H1 (cell line): ENCODE results near the gene PATJ. TPM values are rescaled to one million over a fixed set of nuclear protein-coding genes. Genes with fewer than 3 reads are reported as not detected.

Experiments used
- CTCF ChIA-PET: fragments of 300-600 bp; sonication (Branson Sonifier 250); formaldehyde crosslinking; loops from one replicate; lab custom pipeline; 2021; ENCODE audit not compliant: partially characterized antibody; lab: Charles Lee
- POLR2A ChIA-PET: fragments of 300-600 bp; sonication (Branson Sonifier 250); formaldehyde crosslinking; loops from one replicate; lab custom pipeline; 2021; ENCODE audit warnings: inconsistent platforms; ENCODE audit not compliant: partially characterized antibody; lab: Charles Lee
- DNase-seq, 2 experiments: peaks; one replicate each; pipeline versions ENCODE4 v3.0.0 to v3.0.0-alpha.2; 2010 to 2022; ENCODE audit warnings: low spot score in 2 of 2, low read depth in 1 of 2, mixed read lengths in 1 of 2
- FAIRE-seq: peaks from 2 replicates; lab custom pipeline; 2011; peaks lifted over from hg19 to GRCh38; lab: Jason Lieb, UNC
- H2AFZ ChIP-seq: 2 replicates; pipeline ENCODE4 v1.8.1; 2012; ENCODE audit warnings: low read length, inconsistent platforms
- H2AK5ac ChIP-seq: 2 replicates; pipeline ENCODE4 v1.6.1; 2013; ENCODE audit warnings: low read depth, low read length
- H2BK120ac ChIP-seq: replicated peaks from 2 replicates; pipeline ENCODE3; 2013; ENCODE audit warnings: low read depth, low read length, inconsistent platforms
- H2BK12ac ChIP-seq: 2 replicates; pipeline ENCODE4 v1.6.1; 2013; ENCODE audit warnings: low read depth, low read length
- H2BK15ac ChIP-seq: 2 replicates; pipeline ENCODE4 v1.6.1; 2013; ENCODE audit warnings: low read length
- H2BK20ac ChIP-seq: 2 replicates; pipeline ENCODE4 v1.6.1; 2013; ENCODE audit warnings: low read length
- H2BK5ac ChIP-seq: 2 replicates; pipeline ENCODE4 v1.6.1; 2013; ENCODE audit warnings: low read depth, low read length
- H3K14ac ChIP-seq: 2 replicates; pipeline ENCODE4 v1.6.1; 2013; ENCODE audit warnings: inconsistent platforms; ENCODE audit not compliant: insufficient read length
- H3K18ac ChIP-seq: 2 replicates; pipeline ENCODE4 v1.6.1; 2013; ENCODE audit warnings: low read length; ENCODE audit errors: extremely low read depth
- H3K23ac ChIP-seq: 2 replicates; pipeline ENCODE4 v1.6.1; 2013; ENCODE audit warnings: inconsistent platforms; ENCODE audit not compliant: insufficient read length
- H3K23me2 ChIP-seq: 2 replicates; pipeline ENCODE4 v1.6.1; 2013; ENCODE audit warnings: low read depth, low read length
- H3K27ac ChIP-seq: 2 replicates; pipeline ENCODE4 v1.6.1; 2011; ENCODE audit warnings: low read depth, low read length, inconsistent platforms
- H3K27me3 ChIP-seq, 4 experiments: replicated peaks in 1 of 4; 1 replicate in 1 of 4; 2 replicates in 3 of 4; pipeline versions ENCODE4 v1.6.1 to v1.8.1; 2011 to 2013; ENCODE audit warnings: low read length in 3 of 4, mild to moderate bottlenecking in 3 of 4, inconsistent platforms in 2 of 4, mixed read lengths in 2 of 4, moderate library complexity in 1 of 4; ENCODE audit not compliant: control insufficient read depth in 3 of 4, insufficient read depth in 3 of 4; ENCODE audit errors: extremely low read depth in 1 of 4
- H3K36me3 ChIP-seq, 4 experiments: 2 replicates each; pipeline versions ENCODE4 v1.6.1 to v1.8.1; 2011 to 2013; ENCODE audit warnings: mild to moderate bottlenecking in 4 of 4, low read length in 3 of 4, moderate library complexity in 2 of 4, control low read depth in 1 of 4, inconsistent platforms in 1 of 4; ENCODE audit not compliant: insufficient read depth in 4 of 4, control insufficient read depth in 2 of 4
- H3K4ac ChIP-seq: replicated peaks from 2 replicates; pipeline ENCODE3; 2013; ENCODE audit warnings: low read length, low read depth, mixed read lengths, inconsistent platforms; ENCODE audit not compliant: insufficient read length
- H3K4me1 ChIP-seq, 4 experiments: replicated peaks in 1 of 4; 1 replicate in 1 of 4; 2 replicates in 3 of 4; pipeline versions ENCODE4 v1.6.1 to v1.8.1; 2011 to 2013; ENCODE audit warnings: low read length in 3 of 4, inconsistent platforms in 2 of 4, mixed read lengths in 1 of 4; ENCODE audit not compliant: insufficient read depth in 4 of 4, control insufficient read depth in 3 of 4
- H3K4me2 ChIP-seq, 2 experiments: 2 replicates each; pipeline versions ENCODE4 v1.6.1 to v1.8.1; 2011 to 2013; ENCODE audit warnings: low read depth in 2 of 2, low read length in 2 of 2, control low read depth in 1 of 2, inconsistent platforms in 1 of 2, mild to moderate bottlenecking in 1 of 2; ENCODE audit not compliant: insufficient read depth in 1 of 2
- H3K4me3 ChIP-seq, 4 experiments: fragments of 200-600, 300-600 bp in 1 of 4; sonication (generic), shearing (Covaris generic), sonication (Bioruptor Twin) in 1 of 4; 2 replicates each; pipeline versions ENCODE4 v1.5.1 to v1.8.1; 2011 to 2016; ENCODE audit warnings: low read length in 4 of 4, low read depth in 3 of 4, control low read depth in 2 of 4, inconsistent platforms in 2 of 4, mild to moderate bottlenecking in 2 of 4, mixed read lengths in 1 of 4, moderate library complexity in 1 of 4; ENCODE audit not compliant: insufficient read depth in 2 of 4; ENCODE audit errors: extremely low read depth in 1 of 4
- H3K56ac ChIP-seq: replicated peaks from 2 replicates; pipeline ENCODE3; 2013; ENCODE audit warnings: low read depth, mild to moderate bottlenecking, mixed read lengths, low read length, inconsistent platforms; ENCODE audit not compliant: insufficient read length
- H3K79me1 ChIP-seq: 2 replicates; pipeline ENCODE4 v1.6.1; 2013; ENCODE audit warnings: low read depth, low read length, control low read depth
- H3K79me2 ChIP-seq, 2 experiments: 2 replicates each; pipeline versions ENCODE4 v1.6.1 to v1.8.1; 2012 to 2013; ENCODE audit warnings: low read length in 2 of 2, mild to moderate bottlenecking in 2 of 2, inconsistent platforms in 1 of 2; ENCODE audit not compliant: insufficient read depth in 2 of 2, control insufficient read depth in 1 of 2
- H3K9ac ChIP-seq, 4 experiments: replicated peaks in 1 of 4; 1 replicate in 1 of 4; 2 replicates in 3 of 4; pipeline versions ENCODE4 v1.6.1 to v1.8.1; 2011 to 2013; ENCODE audit warnings: low read depth in 3 of 4, low read length in 3 of 4, control low read depth in 2 of 4, mild to moderate bottlenecking in 2 of 4, moderate library complexity in 2 of 4, inconsistent platforms in 1 of 4; ENCODE audit errors: extremely low read depth in 1 of 4
- H3K9me3 ChIP-seq, 2 experiments: 2 replicates each; pipeline versions ENCODE4 v1.6.1 to v1.8.1; 2012 to 2013; ENCODE audit warnings: mild to moderate bottlenecking in 2 of 2, moderate library complexity in 2 of 2, control low read depth in 1 of 2, inconsistent platforms in 1 of 2, low read depth in 1 of 2, low read length in 1 of 2, mixed read lengths in 1 of 2; ENCODE audit not compliant: insufficient read depth in 2 of 2
- H4K20me1 ChIP-seq, 2 experiments: replicated peaks in 1 of 2; 2 replicates each; pipeline versions ENCODE3 to v1.8.1; 2011 to 2013; ENCODE audit warnings: inconsistent platforms in 2 of 2, low read length in 2 of 2, mild to moderate bottlenecking in 1 of 2; ENCODE audit not compliant: insufficient read depth in 2 of 2, control insufficient read depth in 1 of 2
- H4K5ac ChIP-seq: 2 replicates; pipeline ENCODE4 v1.6.1; 2013; ENCODE audit warnings: low read length, low read depth, mixed read lengths, inconsistent platforms; ENCODE audit not compliant: insufficient read length
- H4K8ac ChIP-seq: 2 replicates; pipeline ENCODE4 v1.8.0; 2013; ENCODE audit warnings: mild to moderate bottlenecking, moderate library complexity, low read length, inconsistent platforms; ENCODE audit not compliant: insufficient read depth; ENCODE audit errors: extremely low read depth
- H4K91ac ChIP-seq: replicated peaks from 2 replicates; pipeline ENCODE3; 2013; ENCODE audit warnings: low read length, mixed read lengths, inconsistent platforms; ENCODE audit not compliant: insufficient read length
- CTBP2 ChIP-seq: IDR thresholded peaks from 2 replicates; pipeline ENCODE4 v1.7.0; 2011; ENCODE audit warnings: borderline replicate concordance, mild to moderate bottlenecking, moderate library complexity, mixed read lengths, low read length; ENCODE audit not compliant: insufficient read depth, insufficient read length
- GTF2F1 ChIP-seq: IDR thresholded peaks from 2 replicates; pipeline ENCODE4 v1.6.1; 2012; ENCODE audit warnings: low read depth, low read length, improper control_type of control experiment, borderline replicate concordance
- RNF2 ChIP-seq: fragments of 200-900, 300-1000 bp; sonication (generic); IDR thresholded peaks from 2 replicates; pipeline ENCODE4 v1.7.1; 2016; ENCODE audit warnings: borderline replicate concordance, low read depth, mild to moderate bottlenecking, antibody characterized with exemption, low read length; ENCODE audit not compliant: poor library complexity, severe bottlenecking; ENCODE audit errors: missing control alignments
- WGBS, 2 experiments: shearing (Covaris generic) in 1 of 2; methylation state at CpG; one replicate each; pipeline versions ENCODE4 v1.1.6 to v1.1.7; 2013 to 2015; ENCODE audit warnings: low lambda C conversion rate in 2 of 2, mixed read lengths in 2 of 2, inconsistent platforms in 1 of 2, low coverage in 1 of 2, missing lambda C conversion rate in 1 of 2; ENCODE audit not compliant: insufficient replicate concordance in 2 of 2, insufficient coverage in 1 of 2, insufficient read length in 1 of 2; ENCODE audit errors: extremely low coverage in 1 of 2, missing lambda C conversion rate in 1 of 2; 5-methylcytosine and 5-hydroxymethylcytosine counted together
- polyA plus RNA-seq, 7 experiments: library from polyadenylated mRNA; depleted of rRNA in 3 of 7; stranded (reverse) in 5 of 7; unstranded in 2 of 7; fragments of >200 nt in 5 of 7; fragments of 200-250 nt in 2 of 7; gene quantifications; 1 replicate in 5 of 7; 2 replicates in 1 of 7; 4 replicates in 1 of 7; pipeline versions ENCODE4 v1.2.1 to v1.2.3, GENCODE V29; 2011 to 2013; ENCODE audit warnings: missing spikeins in 2 of 7, mixed read lengths in 2 of 7
- total RNA-seq: library from RNA; stranded (reverse); fragmentation: NEBNext Ultra II Directional; extraction: Animal tissue kit (Norgen Biotek cat#: 25700); gene quantifications from 2 replicates; pipeline ENCODE4 v1.2.1, GENCODE V29; 2021

Gene PATJ
- total and polyA plus RNA-seq, 2 of the 8 experiments (the other 6 are each of a cell fraction or from before 2014, with no cell fraction given) = 8.2 to 55.6 TPM

DNA sequence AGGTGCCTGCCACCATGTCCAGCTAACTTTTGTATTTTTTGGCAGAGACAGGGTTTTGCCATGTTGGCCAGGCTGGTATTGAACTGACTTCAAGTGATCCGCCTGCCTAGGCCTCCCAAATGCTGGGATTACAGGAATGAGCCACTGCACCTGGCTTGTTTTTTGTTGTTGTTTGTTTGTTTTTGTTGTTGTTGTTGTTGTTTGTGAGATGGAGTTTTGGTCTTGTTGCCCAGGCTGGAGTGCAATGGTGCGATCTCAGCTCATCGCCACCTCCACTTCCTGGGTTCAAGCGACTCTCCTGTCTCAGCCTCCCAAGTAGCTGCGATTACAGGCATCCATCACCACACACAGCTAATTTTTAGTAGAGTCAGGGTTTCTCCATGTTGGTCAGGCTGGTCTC is 445.3 kb downstream of the PATJ start:
- no peak overlapping the region for H3K23ac ChIP-seq
- no peak overlapping the region; the same call in 1 of the 2 replicates for H2AK5ac ChIP-seq
- H4K20me1 ChIP-seq = no peaks in the 10 kb centered on the region
- no peak overlapping the region for H3K56ac ChIP-seq
- H3K4ac ChIP-seq = no peak overlapping the region
- no peak overlapping the region for H4K91ac ChIP-seq
- H2BK120ac ChIP-seq = no peak overlapping the region
- no peak overlapping the region for H3K27ac ChIP-seq
- H3K9ac ChIP-seq = no peak overlapping the region
- no peaks in the 10 kb centered on the region; a peak in 1 of 4 replicates for H3K9me3 ChIP-seq
- H3K4me1 ChIP-seq = peaks cover 6 to 11% (median 8%) of the 10 kb centered on the region in 4 experiments; a peak in 5 of 7 replicates
- H3K18ac ChIP-seq = no peak overlapping the region
- no peaks in the 10 kb centered on the region; the same call in 1 of the 2 replicates for H3K79me1 ChIP-seq
- no peak overlapping the region for H4K8ac ChIP-seq
- H2AFZ ChIP-seq = no peak overlapping the region
- no peak overlapping the region for H4K5ac ChIP-seq
- H3K14ac ChIP-seq = no peak overlapping the region
- no peak overlapping the region for H2BK5ac ChIP-seq
- H3K79me2 ChIP-seq = no peaks in the 10 kb centered on the region
- H3K4me3 ChIP-seq = no peak overlapping the region
- no peak overlapping the region for H2BK15ac ChIP-seq
- no peak overlapping the region for H3K4me2 ChIP-seq
- POLR2A ChIA-PET = interaction anchor here (6.8 to 27.8 kb wide), 2 partner anchors 13 to 16 kb away, joined by 46 to 1232 read pairs; partner anchors contain the start of gene L1TD1
- no peaks in the 10 kb centered on the region for H3K23me2 ChIP-seq
- H2BK20ac ChIP-seq = no peak overlapping the region
- DNase-seq = no peak
- 89% methylated on average over 5 of the region's 5 CpGs; no CpG with 5 or more reads in 1 of the 2 experiments for WGBS, 2 experiments
- H3K36me3 ChIP-seq = no peaks in the 10 kb centered on the region
- H3K27me3 ChIP-seq = no peaks in the 10 kb centered on the region
- H2BK12ac ChIP-seq = peak overlapping the region; percentile 90; the same call in 1 of the 2 replicates
- no peak for FAIRE-seq
- CTCF ChIA-PET = interaction anchor here (0.6 to 1.4 kb wide), 3 partner anchors 8 to 114 kb away, joined by 3 to 6 read pairs (median 4); no protein-coding TSS in a partner anchor
- TF ChIP-seq CTBP2 (no peak), RNF2 (no peak), GTF2F1 (no peak)
